Stimulated activated CD4-positive, alpha-beta T cell treated with anti-CD3 and anti-CD28 coated beads, TNF-alpha, amount 100 ng/mL, for 48 hours (primary cell): Measurements from ENCODE around the gene EMX2.

Experiments used
- DNase-seq, 3 donors: peaks; one replicate each; pipeline ENCODE4 v3.0.0-alpha.2; 2020; ENCODE audit warnings: low read depth in 3 of 3

The EMX2 gene

GRCh38 chr10:117544711-117545140, 2.2 kb downstream of the EMX2 start:
- DNase-seq, result no peak

- no peak for DNase-seq
These were observed 2.8 kb downstream of the EMX2 start for GRCh38 chr10:117545141-117546019.

GRCh38 chr10:117546020-117546580, 3.6 kb downstream of the EMX2 start:
- DNase-seq, result no peak

GRCh38 chr10:117546581-117547015, 4.1 kb downstream of the EMX2 start:
- DNase-seq, result no peak

- no peak for DNase-seq
These were observed 4.6 kb downstream of the EMX2 start for GRCh38 chr10:117547016-117547715.

- no peak for DNase-seq
These were observed 5.4 kb downstream of the EMX2 start for GRCh38 chr10:117547716-117548668.

GRCh38 chr10:117549100-117549585, 6.6 kb downstream of the EMX2 start:
- DNase-seq, result no peak

GRCh38 chr10:117550076-117550475, 7.5 kb downstream of the EMX2 start:
- DNase-seq, result no peak

GRCh38 chr10:117550599-117551329, 8.2 kb downstream of the EMX2 start:
- DNase-seq, result no peak

- no peak for DNase-seq
These were observed 9.0 kb downstream of the EMX2 start for GRCh38 chr10:117551330-117552155.

- no peak for DNase-seq
These were observed 9.6 kb downstream of the EMX2 start for GRCh38 chr10:117552156-117552631.

- DNase-seq, result no peak
These were observed 10.2 kb downstream of the EMX2 start for GRCh38 chr10:117552701-117553141.

GRCh38 chr10:117553142-117553814, 10.7 kb downstream of the EMX2 start:
- DNase-seq, result no peak

- no peak for DNase-seq
These were observed 11.2 kb downstream of the EMX2 start for GRCh38 chr10:117553815-117554172.

- no peak for DNase-seq
These were observed 11.8 kb downstream of the EMX2 start for GRCh38 chr10:117554241-117554814.

- DNase-seq, result no peak
These were observed 12.5 kb downstream of the EMX2 start for GRCh38 chr10:117555017-117555416.

GRCh38 chr10:117555863-117556262, 13.3 kb downstream of the EMX2 start:
- DNase-seq, result no peak

- no peak for DNase-seq
These were observed 13.8 kb downstream of the EMX2 start for GRCh38 chr10:117556356-117556755.

- DNase-seq, result no peak
These were observed 17.2 kb downstream of the EMX2 start for GRCh38 chr10:117559712-117560111.
